Astrocyte of the cerebellum (primary cell): ENCODE data around the gene MYO7B.
A peak's percentile ranks its signal among the peaks of the same experiment; 100 is the strongest.

Experiments
- DNase-seq: peaks from one replicate; pipeline ENCODE4 v3.0.0-alpha.2; 2011; ENCODE audit warnings: low read depth
- H3K4me3 ChIP-seq: 2 replicates; pipeline ENCODE4 v1.5.1; 2011; ENCODE audit warnings: mild to moderate bottlenecking, low read depth, low read length, moderate library complexity
- CTCF ChIP-seq: IDR thresholded peaks from 2 replicates; pipeline ENCODE4 v1.5.1; 2012; ENCODE audit warnings: low read length, low read depth, moderate library complexity, mild to moderate bottlenecking; ENCODE audit errors: missing control alignments
- in situ Hi-C: cut with HindIII; loops from 2 replicates; pipeline ENCODE4 v1.10.0; 2017; ENCODE audit warnings: low sequenced_read_pairs

Gene MYO7B

GRCh38 chr2:127638361-127639110 is 103.1 kb downstream of the MYO7B start:
- no peak for DNase-seq
- no peak for TF ChIP-seq CTCF
- in situ Hi-C loops: no loop called here
- no peak overlapping the region for H3K4me3 ChIP-seq

- no peak for TF ChIP-seq CTCF
- DNase-seq: no peak
- no peak overlapping the region for H3K4me3 ChIP-seq
- in situ Hi-C loops: no loop called here
Measured at GRCh38 chr2:127639111-127639474, 103.6 kb downstream of the MYO7B start.

- TF ChIP-seq CTCF: peak; percentile 6
- no peak for DNase-seq
- in situ Hi-C loops: no loop called here
- H3K4me3 ChIP-seq: no peak overlapping the region
Measured at GRCh38 chr2:127640082-127641072, 104.9 kb downstream of the MYO7B start.

GRCh38 chr2:127641133-127641532 is 105.7 kb downstream of the MYO7B start:
- no peak for TF ChIP-seq CTCF
- H3K4me3 ChIP-seq: no peak overlapping the region
- DNase-seq: no peak
- in situ Hi-C loops: no loop called here

- no peak for DNase-seq
- H3K4me3 ChIP-seq: no peak overlapping the region
- no peak for TF ChIP-seq CTCF
- in situ Hi-C loops: no loop called here
Measured at GRCh38 chr2:127641846-127642507, 106.5 kb downstream of the MYO7B start.

- DNase-seq: no peak
- in situ Hi-C loops: no loop called here
- TF ChIP-seq CTCF: no peak
- no peak overlapping the region for H3K4me3 ChIP-seq
Measured at GRCh38 chr2:127642706-127643438, 107.4 kb downstream of the MYO7B start.
